SH-SY5Y (cell line): ENCODE measurements around the gene PIP5K1B.

Experiments
- GATA2 ChIP-seq: IDR thresholded peaks from 2 replicates; pipeline ENCODE4 v1.6.1; 2011; ENCODE audit warnings: mild to moderate bottlenecking, low read depth, low read length
- GATA3 ChIP-seq: IDR thresholded peaks from 2 replicates; pipeline ENCODE4 v1.6.1; 2011; ENCODE audit warnings: low read depth, mild to moderate bottlenecking, low read length, moderate library complexity

- TF ChIP-seq GATA3 (no peak), GATA2 (no peak)
These were observed 19.8 kb upstream of the PIP5K1B start for GRCh38 chr9:68685213-68685612.
